Activated CD4-positive, alpha-beta T cell treated with anti-CD3 and anti-CD28 coated beads, Interleukin-2, amount 10 ng/mL, durations not matched to agents 7 days and 5 days (primary cell): ENCODE data around the gene ERCC3. TPM values are rescaled to one million over a fixed set of nuclear protein-coding genes. Genes with fewer than 3 reads are reported as not detected.

ENCODE experiments used
- CTCF ChIA-PET: fragments of 350-600 bp; sonication (Branson Sonifier 250); formaldehyde crosslinking; loops from one replicate; lab custom pipeline; 2021; ENCODE audit warnings: antibody characterized with exemption; lab: Charles Lee
- POLR2A ChIA-PET: fragments of 350-600 bp; sonication (Branson Sonifier 250); formaldehyde crosslinking; loops from one replicate; lab custom pipeline; 2021; ENCODE audit warnings: antibody characterized with exemption; lab: Charles Lee
- DNase-seq: peaks from one replicate; pipeline ENCODE4 v3.0.0-alpha.2; 2020
- H3K27ac Mint-ChIP-seq: one replicate; pipeline ENCODE4 v1.8.0; 2021; ENCODE audit warnings: mild to moderate bottlenecking, moderate library complexity, mixed read lengths
- H3K27me3 Mint-ChIP-seq: one replicate; pipeline ENCODE4 v1.8.0; 2021; ENCODE audit warnings: mixed read lengths
- H3K36me3 Mint-ChIP-seq: one replicate; pipeline ENCODE4 v1.8.0; 2021; ENCODE audit warnings: low read depth, mixed read lengths
- H3K4me1 Mint-ChIP-seq: one replicate; pipeline ENCODE4 v1.8.0; 2021; ENCODE audit warnings: mixed read lengths
- H3K4me3 Mint-ChIP-seq: one replicate; pipeline ENCODE4 v1.8.0; 2021; ENCODE audit warnings: mild to moderate bottlenecking, moderate library complexity, mixed read lengths
- H3K9me3 Mint-ChIP-seq: one replicate; pipeline ENCODE4 v1.8.0; 2021; ENCODE audit warnings: mixed read lengths
- total RNA-seq, 2 experiments: library from RNA; stranded (reverse); gene quantifications; one replicate each; pipeline ENCODE4 v1.2.3, GENCODE V29; 2021

ERCC3 gene
- total RNA-seq = 10 to 100 TPM; 52.1 to 53.3 TPM

DNA sequence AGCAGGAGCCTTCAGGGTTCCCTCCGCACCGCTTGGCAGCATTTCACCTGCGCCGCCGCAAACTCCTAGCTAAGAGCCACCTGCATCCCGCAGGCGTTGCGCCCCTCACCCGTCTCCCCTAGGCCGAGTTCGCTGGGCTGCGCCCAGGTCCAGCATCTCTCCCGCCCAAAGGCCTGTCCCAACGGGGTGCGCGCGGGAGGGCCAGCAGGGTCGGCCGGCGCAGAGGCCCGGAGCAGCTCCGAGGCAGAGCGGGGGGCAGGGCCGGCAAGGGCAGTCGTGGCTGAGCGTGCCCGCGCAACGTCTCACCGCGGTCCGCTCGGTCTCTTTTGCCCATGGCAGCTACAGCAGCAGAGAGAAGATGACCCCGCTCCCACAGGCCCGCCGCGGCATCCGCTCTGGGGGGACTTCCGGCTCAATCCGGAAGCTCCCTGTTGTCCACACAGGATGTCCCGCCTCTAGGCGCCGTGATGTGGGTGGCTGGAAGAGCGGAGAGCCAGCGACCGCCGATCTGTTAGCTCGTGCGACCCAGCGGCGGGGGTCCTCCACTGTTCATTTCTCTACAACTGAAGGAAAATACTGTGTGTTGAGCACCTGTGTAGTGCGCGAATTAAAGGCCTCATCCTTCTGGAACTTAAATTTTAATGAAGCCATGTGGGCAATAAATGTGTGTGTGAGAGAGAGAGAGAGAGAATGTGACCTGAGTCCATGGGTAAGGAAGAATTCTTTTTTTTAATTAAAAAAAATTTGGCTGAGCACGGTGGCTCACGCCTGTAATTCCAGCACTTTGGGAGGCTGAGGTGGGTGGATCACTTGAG lies at the start of gene ERCC3:
Gene ERCC3 (minus strand): TSS at position 397 of the 815 bp plus-strand sequence. CDS start 63 bp downstream, at position 334.
- CTCF ChIA-PET = interaction anchor here (1.0 to 1.6 kb wide), 4 partner anchors 26 to 211 kb away, joined by 3 read pairs; no protein-coding TSS in a partner anchor
- H3K4me3 Mint-ChIP-seq = peak within 1 kb of the TSS; percentile 96
- H3K36me3 Mint-ChIP-seq = peaks cover 34% of the 10 kb centered on the region
- H3K27me3 Mint-ChIP-seq = no peaks in the 10 kb centered on the region
- H3K4me1 Mint-ChIP-seq = peaks cover 25% of the 10 kb centered on the region
- H3K9me3 Mint-ChIP-seq = no peaks in the 10 kb centered on the region
- peak within 1 kb of the TSS; percentile 96 for H3K27ac Mint-ChIP-seq
- peak; percentile 85 for DNase-seq
- POLR2A ChIA-PET = interaction anchor here (0.6 kb wide), 1 partner anchor 620 kb away, joined by 3 read pairs; no protein-coding TSS in a partner anchor

DNA sequence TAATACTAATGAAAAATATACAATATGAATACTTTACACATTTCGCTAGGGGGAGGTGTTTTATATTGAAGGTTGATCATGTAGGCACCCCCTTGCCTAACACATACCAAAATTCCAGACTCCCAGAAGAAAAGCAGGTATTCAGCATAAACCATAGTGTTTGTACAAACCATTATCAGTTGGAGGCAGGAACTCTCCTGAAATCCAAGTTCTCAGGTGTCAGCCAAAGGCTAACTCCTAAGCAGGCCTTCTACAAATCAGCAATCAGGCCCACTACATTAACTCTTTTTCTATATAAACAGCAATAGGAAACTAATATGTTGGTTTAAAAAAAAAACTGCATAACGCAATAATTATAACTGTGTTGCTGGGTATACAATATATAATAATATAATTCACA lies 49.3 kb upstream of the ERCC3 start:
- ChIA-PET POLR2A (no interaction called here), CTCF (no interaction called here)
- no peak for DNase-seq
- no peak overlapping the region for H3K27ac Mint-ChIP-seq
- H3K4me3 Mint-ChIP-seq = no peak overlapping the region
- H3K4me1 Mint-ChIP-seq = peaks cover 2% of the 10 kb centered on the region
- H3K27me3 Mint-ChIP-seq = no peaks in the 10 kb centered on the region
- no peaks in the 10 kb centered on the region for H3K9me3 Mint-ChIP-seq
- H3K36me3 Mint-ChIP-seq = peaks cover 16% of the 10 kb centered on the region

DNA sequence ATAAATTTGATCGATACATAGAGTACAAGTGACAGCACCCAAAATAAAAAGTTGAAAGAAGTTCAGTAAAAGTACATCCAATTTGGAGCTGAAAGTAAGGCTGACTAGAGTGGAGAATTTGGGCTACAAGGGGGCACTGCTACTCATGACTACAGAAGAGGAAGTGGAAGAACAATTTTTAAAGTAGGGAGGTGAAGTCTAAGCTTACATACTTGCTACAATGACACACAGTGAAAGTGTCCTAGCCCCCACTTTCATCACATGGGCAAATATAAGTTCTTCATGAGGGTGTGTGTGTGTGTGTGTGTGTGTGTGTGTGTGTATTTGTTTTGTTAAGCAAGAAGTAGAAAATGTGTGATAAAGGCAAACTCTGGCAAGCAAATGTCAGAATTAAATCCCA lies 48.2 kb upstream of the ERCC3 start:
- Mint-ChIP-seq H3K27me3 (no peaks in the 10 kb centered on the region), H3K27ac (no peak overlapping the region), H3K4me3 (no peak overlapping the region), H3K4me1 (peaks cover 2% of the 10 kb centered on the region), H3K36me3 (peaks cover 21% of the 10 kb centered on the region), H3K9me3 (no peaks in the 10 kb centered on the region)
- ChIA-PET POLR2A (interaction anchor here (0.6 kb wide), 1 partner anchor 9 kb away, joined by 5 read pairs; no protein-coding TSS in a partner anchor), CTCF (no interaction called here)
- no peak for DNase-seq

DNA sequence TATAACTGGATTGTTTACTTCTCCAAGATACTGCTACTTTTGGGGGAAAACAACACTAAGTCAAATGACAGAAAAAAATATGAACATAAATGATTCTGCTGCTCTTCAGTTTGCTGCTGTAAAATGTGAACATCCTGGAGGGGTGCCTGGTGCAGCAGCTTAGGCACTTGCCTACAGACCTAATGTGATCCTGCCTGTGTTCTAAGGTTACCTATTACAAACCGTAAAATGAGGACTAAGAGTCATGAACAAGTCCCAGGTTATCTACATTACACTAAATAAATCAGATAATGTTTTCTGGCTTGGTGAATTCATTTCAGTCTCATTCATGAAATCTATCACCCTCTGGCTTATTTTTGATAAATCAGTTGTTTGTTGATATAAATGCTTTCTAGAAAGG lies 38.4 kb upstream of the ERCC3 start:
- peaks cover 12% of the 10 kb centered on the region for H3K36me3 Mint-ChIP-seq
- POLR2A ChIA-PET = no interaction called here
- no peak overlapping the region for H3K27ac Mint-ChIP-seq
- no peaks in the 10 kb centered on the region for H3K27me3 Mint-ChIP-seq
- no peaks in the 10 kb centered on the region for H3K9me3 Mint-ChIP-seq
- H3K4me1 Mint-ChIP-seq = no peaks in the 10 kb centered on the region
- CTCF ChIA-PET = no interaction called here
- H3K4me3 Mint-ChIP-seq = no peak overlapping the region
- no peak for DNase-seq

DNA sequence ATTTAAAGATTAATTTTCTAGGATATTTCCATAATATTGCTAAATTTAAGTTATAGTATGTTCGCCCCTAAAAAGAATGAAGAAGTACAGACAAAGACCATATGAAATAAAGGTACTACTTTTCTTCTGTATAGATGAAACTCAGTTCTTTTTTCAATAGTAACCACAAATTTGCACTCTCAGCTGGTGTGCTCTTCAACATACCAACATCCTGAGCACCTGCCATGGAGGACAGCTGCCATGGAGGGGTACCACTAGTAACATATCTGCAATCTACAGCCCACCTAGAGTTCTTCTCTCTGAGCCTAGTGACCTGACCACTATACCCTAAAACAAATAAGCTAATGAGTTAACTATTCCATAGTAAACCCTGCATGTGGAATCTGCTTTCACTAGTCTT lies 36.8 kb upstream of the ERCC3 start:
- no peaks in the 10 kb centered on the region for H3K27me3 Mint-ChIP-seq
- H3K4me3 Mint-ChIP-seq = no peak overlapping the region
- DNase-seq = no peak
- H3K27ac Mint-ChIP-seq = no peak overlapping the region
- CTCF ChIA-PET = no interaction called here
- H3K36me3 Mint-ChIP-seq = peaks cover 11% of the 10 kb centered on the region
- no peaks in the 10 kb centered on the region for H3K4me1 Mint-ChIP-seq
- POLR2A ChIA-PET = no interaction called here
- no peaks in the 10 kb centered on the region for H3K9me3 Mint-ChIP-seq

DNA sequence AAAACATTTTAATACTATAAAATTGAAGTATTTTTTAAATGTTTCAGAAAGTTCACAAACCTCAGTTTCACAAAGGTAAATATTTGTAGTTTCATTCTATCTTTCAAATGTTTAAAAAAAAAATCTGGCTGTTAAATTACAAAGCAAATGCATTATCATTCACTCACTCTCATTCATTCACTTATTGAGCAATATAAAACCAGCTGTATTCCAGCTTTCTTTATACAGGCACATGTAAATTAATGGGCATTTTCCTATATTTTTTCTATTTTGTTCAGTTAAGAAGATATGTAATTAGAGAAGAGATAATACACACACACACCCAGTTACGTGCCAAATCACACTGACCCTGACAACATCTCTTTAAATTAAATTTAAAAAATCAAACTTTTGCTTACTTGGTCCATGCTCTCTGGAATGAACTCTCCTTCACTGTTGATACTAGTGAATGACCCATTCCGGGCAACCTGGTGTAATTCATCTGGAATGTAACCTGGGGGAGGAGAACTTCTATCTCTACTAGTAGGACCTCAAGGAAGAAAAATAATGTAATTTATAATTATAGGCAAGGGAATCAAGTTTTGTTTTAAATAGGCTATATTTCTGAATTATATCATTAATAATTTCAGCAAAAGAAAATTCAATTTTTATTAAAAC lies 32.5 kb upstream of the ERCC3 start:
- H3K27ac Mint-ChIP-seq = no peak overlapping the region
- H3K9me3 Mint-ChIP-seq = no peaks in the 10 kb centered on the region
- H3K36me3 Mint-ChIP-seq = peaks cover 27% of the 10 kb centered on the region
- ChIA-PET POLR2A (no interaction called here), CTCF (interaction anchor here (1.1 kb wide), 1 partner anchor 44 kb away, joined by 3 read pairs; no protein-coding TSS in a partner anchor)
- no peaks in the 10 kb centered on the region for H3K27me3 Mint-ChIP-seq
- no peak overlapping the region for H3K4me3 Mint-ChIP-seq
- H3K4me1 Mint-ChIP-seq = no peaks in the 10 kb centered on the region
- DNase-seq = no peak

DNA sequence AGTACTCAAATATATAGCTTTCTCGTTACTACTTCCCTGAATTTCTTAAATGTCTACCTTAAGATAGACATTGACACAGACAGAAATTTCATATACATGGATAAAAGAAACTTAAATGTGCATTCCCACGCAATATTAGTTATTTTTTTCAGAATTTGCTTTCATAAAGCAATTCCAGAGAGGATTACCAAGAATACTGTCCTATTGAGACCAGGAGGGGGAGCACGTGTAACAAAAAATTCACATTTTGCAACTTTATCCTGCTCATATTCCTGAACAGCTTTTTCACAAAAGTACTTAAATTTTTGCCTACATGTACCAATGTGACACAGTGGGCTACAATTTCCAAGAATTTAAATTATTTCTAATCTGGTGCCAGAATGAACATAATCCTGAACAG lies 30.7 kb upstream of the ERCC3 start:
- no peaks in the 10 kb centered on the region for H3K27me3 Mint-ChIP-seq
- no peak overlapping the region for H3K4me3 Mint-ChIP-seq
- ChIA-PET CTCF (no interaction called here), POLR2A (no interaction called here)
- H3K9me3 Mint-ChIP-seq = peaks cover 8% of the 10 kb centered on the region
- peaks cover 44% of the 10 kb centered on the region for H3K36me3 Mint-ChIP-seq
- no peaks in the 10 kb centered on the region for H3K4me1 Mint-ChIP-seq
- no peak for DNase-seq
- no peak overlapping the region for H3K27ac Mint-ChIP-seq

DNA sequence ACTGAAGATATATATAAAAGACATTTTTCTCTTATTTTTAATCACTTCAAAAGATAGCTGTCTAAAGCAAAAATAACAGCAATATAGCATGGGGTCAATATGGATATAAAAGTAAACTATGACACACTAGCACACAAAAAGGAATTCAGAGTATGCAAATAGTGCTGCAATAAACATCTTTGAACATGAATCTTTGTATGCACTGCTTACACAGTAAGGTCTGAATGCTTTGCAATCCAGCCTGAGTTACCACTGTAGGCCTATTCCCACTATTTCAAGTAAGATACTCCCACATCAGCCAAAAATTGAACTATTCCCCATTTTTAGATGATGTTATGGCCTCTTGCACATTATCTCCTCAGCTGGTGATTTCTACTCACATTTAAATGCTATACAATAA lies 27.4 kb upstream of the ERCC3 start:
- POLR2A ChIA-PET = no interaction called here
- DNase-seq = no peak
- H3K9me3 Mint-ChIP-seq = peaks cover 8% of the 10 kb centered on the region
- CTCF ChIA-PET = no interaction called here
- no peak overlapping the region for H3K4me3 Mint-ChIP-seq
- no peaks in the 10 kb centered on the region for H3K27me3 Mint-ChIP-seq
- H3K36me3 Mint-ChIP-seq = peaks cover 61% of the 10 kb centered on the region
- H3K4me1 Mint-ChIP-seq = no peaks in the 10 kb centered on the region
- no peak overlapping the region for H3K27ac Mint-ChIP-seq

DNA sequence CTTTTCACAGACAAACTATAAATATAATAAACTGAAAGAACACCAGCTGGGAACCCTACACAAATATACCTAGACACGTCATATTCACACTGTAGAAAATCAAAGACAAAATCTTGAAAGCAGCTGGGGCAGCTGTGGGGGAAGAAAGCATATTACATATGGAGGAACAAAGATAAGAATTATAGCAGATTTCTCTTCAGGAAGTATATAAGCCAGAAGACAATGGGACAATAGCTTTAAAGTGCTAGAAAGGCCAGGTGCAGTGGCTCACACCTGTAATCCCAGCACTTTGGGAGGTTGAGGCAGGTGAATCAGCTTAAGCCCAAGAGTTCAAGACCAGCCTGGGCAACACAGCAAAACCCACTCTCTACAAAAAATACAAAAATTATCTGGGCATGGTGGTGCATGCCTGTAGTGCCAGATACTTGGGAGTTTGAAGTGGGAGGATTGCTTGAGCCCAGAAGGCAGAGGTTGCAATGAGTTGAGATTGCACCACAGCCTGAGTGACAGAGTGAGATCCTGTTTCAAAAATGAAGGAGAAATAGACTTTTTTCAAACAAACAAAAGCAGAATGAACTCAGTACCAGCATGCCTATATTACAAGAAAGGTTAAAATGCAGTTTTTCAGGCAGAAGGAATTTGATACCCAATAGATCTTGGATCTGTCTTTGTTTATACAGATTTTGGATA lies 26.8 kb upstream of the ERCC3 start:
- no peak overlapping the region for H3K27ac Mint-ChIP-seq
- no peak overlapping the region for H3K4me3 Mint-ChIP-seq
- H3K4me1 Mint-ChIP-seq = no peaks in the 10 kb centered on the region
- no peak for DNase-seq
- peaks cover 8% of the 10 kb centered on the region for H3K9me3 Mint-ChIP-seq
- H3K27me3 Mint-ChIP-seq = no peaks in the 10 kb centered on the region
- peaks cover 61% of the 10 kb centered on the region for H3K36me3 Mint-ChIP-seq
- CTCF ChIA-PET = interaction anchor here (0.9 kb wide), 1 partner anchor 26 kb away, joined by 3 read pairs; the partner anchor contains the start of gene ERCC3
- POLR2A ChIA-PET = no interaction called here

DNA sequence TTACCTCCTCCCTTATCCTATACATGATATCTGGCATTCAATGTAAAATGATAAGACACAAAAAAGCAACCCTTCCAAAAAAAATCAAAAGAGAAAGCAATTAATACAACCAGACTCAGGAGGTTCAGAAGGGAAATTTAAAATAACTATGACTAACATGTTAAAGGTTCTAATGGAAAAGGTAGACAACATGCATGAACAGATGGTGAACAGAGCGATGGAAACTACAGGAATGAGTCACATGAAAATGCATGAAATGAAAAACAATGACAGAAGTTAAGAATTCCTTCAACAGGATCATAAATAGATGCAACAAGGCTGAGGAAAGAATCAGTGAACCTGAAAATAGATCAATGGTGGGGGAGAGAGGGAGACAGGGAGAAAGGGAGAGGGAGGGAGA lies 26.1 kb upstream of the ERCC3 start:
- Mint-ChIP-seq H3K9me3 (peaks cover 8% of the 10 kb centered on the region), H3K36me3 (peaks cover 63% of the 10 kb centered on the region), H3K27ac (no peak overlapping the region), H3K4me1 (no peaks in the 10 kb centered on the region), H3K4me3 (no peak overlapping the region), H3K27me3 (no peaks in the 10 kb centered on the region)
- POLR2A ChIA-PET = interaction anchor here (0.7 kb wide), 1 partner anchor 116 kb away, joined by 8 read pairs; no protein-coding TSS in a partner anchor
- CTCF ChIA-PET = interaction anchor here (0.6 to 0.9 kb wide), 2 partner anchors 26 to 213 kb away, joined by 3 read pairs; partner anchors contain the start of gene ERCC3
- DNase-seq = no peak

DNA sequence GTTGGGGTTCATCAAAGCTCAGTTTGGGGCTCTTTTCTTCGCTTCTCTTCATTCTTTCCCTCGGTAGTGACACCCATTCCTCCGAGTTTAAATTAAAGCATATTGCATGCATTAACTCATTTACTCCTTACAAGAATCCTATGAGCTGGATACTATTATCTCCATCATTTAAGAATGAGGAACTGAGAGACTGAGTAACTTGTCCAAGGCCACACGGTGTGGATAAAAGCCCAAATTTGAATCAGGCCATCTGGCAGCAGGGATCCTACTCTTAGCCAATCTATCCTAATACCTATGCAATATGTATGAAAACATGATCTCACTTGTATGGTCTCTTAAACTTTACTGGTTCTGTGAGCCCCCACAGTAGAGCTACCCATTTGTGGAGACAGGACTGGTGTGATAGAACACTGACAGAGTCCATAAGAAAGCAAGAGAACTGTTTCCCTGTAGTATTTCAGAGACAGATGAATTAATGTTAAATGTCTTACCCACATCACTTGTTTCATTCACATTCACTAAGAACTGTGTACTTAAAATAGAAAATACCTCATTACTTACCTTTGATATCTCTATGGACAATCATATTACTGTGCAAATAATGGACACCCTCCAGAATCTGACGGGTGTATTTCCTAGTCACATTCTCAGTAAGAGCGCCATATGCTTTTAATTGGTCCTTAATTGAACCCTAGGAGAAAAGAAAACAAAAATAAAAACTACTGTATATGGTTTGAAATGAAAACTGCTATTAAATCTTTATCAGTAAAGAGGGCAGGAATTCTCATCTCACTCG lies 20.4 kb upstream of the ERCC3 start:
- no peak for DNase-seq
- no peak overlapping the region for H3K4me3 Mint-ChIP-seq
- no peaks in the 10 kb centered on the region for H3K27me3 Mint-ChIP-seq
- H3K9me3 Mint-ChIP-seq = no peaks in the 10 kb centered on the region
- no peaks in the 10 kb centered on the region for H3K4me1 Mint-ChIP-seq
- H3K27ac Mint-ChIP-seq = no peak overlapping the region
- peaks cover 50% of the 10 kb centered on the region for H3K36me3 Mint-ChIP-seq
- ChIA-PET POLR2A (no interaction called here), CTCF (interaction anchor here (1.5 kb wide), 1 partner anchor 17 kb away, joined by 3 read pairs; no protein-coding TSS in a partner anchor)

DNA sequence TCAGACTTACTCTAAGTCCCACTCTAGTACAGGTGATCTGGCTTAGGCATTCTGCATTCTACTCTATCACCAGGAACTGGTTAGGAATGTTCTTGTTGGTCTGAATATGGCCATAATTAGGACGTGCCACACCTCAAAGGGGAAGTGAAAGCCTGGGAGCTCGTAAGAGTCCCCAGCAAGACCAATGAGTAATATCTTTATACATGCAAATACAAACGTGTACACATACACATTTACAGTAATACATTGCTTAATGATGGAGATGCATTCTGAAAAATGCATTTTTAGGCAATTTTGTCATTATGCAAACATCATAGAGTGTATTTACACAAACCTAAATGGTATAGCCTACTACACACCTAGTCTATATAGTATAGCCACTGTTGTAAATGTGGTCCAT lies 19.5 kb upstream of the ERCC3 start:
- DNase-seq = no peak
- H3K9me3 Mint-ChIP-seq = no peaks in the 10 kb centered on the region
- peaks cover 46% of the 10 kb centered on the region for H3K36me3 Mint-ChIP-seq
- no peaks in the 10 kb centered on the region for H3K27me3 Mint-ChIP-seq
- H3K27ac Mint-ChIP-seq = no peak overlapping the region
- no peak overlapping the region for H3K4me3 Mint-ChIP-seq
- CTCF ChIA-PET = interaction anchor here (1.5 kb wide), 1 partner anchor 16 kb away, joined by 3 read pairs; no protein-coding TSS in a partner anchor
- POLR2A ChIA-PET = no interaction called here
- H3K4me1 Mint-ChIP-seq = no peaks in the 10 kb centered on the region
